GM23338 (cell line): ENCODE results near the gene STXBP3. TPM values are rescaled to one million over a fixed set of nuclear protein-coding genes. Genes with fewer than 3 reads are reported as not detected.

Source experiments
- ATAC-seq: fragments of 200-7000 bp; cut with Tn5 transposase; 3 replicates; pipeline ENCODE4 v1.9.1; 2020
- DNase-seq: peaks from one replicate; pipeline ENCODE4 v3.0.0-alpha.2; 2015; ENCODE audit warnings: low spot score
- H2AFZ ChIP-seq: fragments of 200-600 bp; sonication (generic); 2 replicates; pipeline ENCODE4 v1.8.0; 2016; ENCODE audit warnings: antibody characterized with exemption, mild to moderate bottlenecking, moderate library complexity
- H3F3A ChIP-seq: fragments of 200-600 bp; sonication (generic); replicated peaks from 2 replicates; pipeline ENCODE4 v1.8.0; 2017; ENCODE audit warnings: antibody characterized with exemption, mixed run types, low read depth
- H3K27ac ChIP-seq: fragments of 200-600 bp; sonication (generic); 2 replicates; pipeline ENCODE4 v1.6.1; 2016; ENCODE audit warnings: low read depth
- H3K27me3 ChIP-seq: fragments of 200-600 bp; sonication (generic); 2 replicates; pipeline ENCODE4 v1.8.0; 2016; ENCODE audit warnings: mild to moderate bottlenecking, mixed run types, moderate library complexity; ENCODE audit not compliant: insufficient read depth
- H3K36me3 ChIP-seq: fragments of 200-600 bp; sonication (generic); 2 replicates; pipeline ENCODE4 v1.8.0; 2016; ENCODE audit warnings: mild to moderate bottlenecking; ENCODE audit not compliant: insufficient read depth
- H3K4me1 ChIP-seq: fragments of 200-600 bp; sonication (generic); 2 replicates; pipeline ENCODE4 v1.8.0; 2016; ENCODE audit warnings: mild to moderate bottlenecking, moderate library complexity; ENCODE audit not compliant: insufficient read depth
- H3K4me2 ChIP-seq: fragments of 200-600 bp; sonication (generic); 2 replicates; pipeline ENCODE4 v1.7.1; 2017; ENCODE audit warnings: mixed run types
- H3K4me3 ChIP-seq: fragments of 200-600 bp; sonication (generic); 2 replicates; pipeline ENCODE4 v1.6.1; 2016; ENCODE audit warnings: mixed run types
- H3K79me2 ChIP-seq: fragments of 200-600 bp; sonication (generic); replicated peaks from 2 replicates; pipeline ENCODE4 v1.8.0; 2017; ENCODE audit warnings: mild to moderate bottlenecking; ENCODE audit not compliant: insufficient read depth
- H3K9me2 ChIP-seq: fragments of 200-600 bp; sonication (generic); 2 replicates; pipeline ENCODE4 v1.8.0; 2017; ENCODE audit not compliant: insufficient read depth
- H4K20me1 ChIP-seq: fragments of 200-600 bp; sonication (generic); replicated peaks from 2 replicates; pipeline ENCODE4 v1.8.0; 2017; ENCODE audit warnings: mild to moderate bottlenecking; ENCODE audit not compliant: insufficient read depth
- H3K27ac Mint-ChIP-seq: 2 replicates; pipeline ENCODE4 v1.8.0; 2020; ENCODE audit warnings: inconsistent platforms, mild to moderate bottlenecking, moderate library complexity, mixed read lengths
- H3K27me3 Mint-ChIP-seq: 3 replicates; pipeline ENCODE4 v1.8.0; 2022; ENCODE audit warnings: low read depth, mild to moderate bottlenecking, moderate library complexity, mixed read lengths, inconsistent platforms; ENCODE audit not compliant: insufficient read depth, poor library complexity
- H3K36me3 Mint-ChIP-seq: 3 replicates; pipeline ENCODE4 v1.8.0; 2021; ENCODE audit warnings: low read depth, mild to moderate bottlenecking, inconsistent platforms, moderate library complexity, mixed read lengths
- H3K4me1 Mint-ChIP-seq: 3 replicates; pipeline ENCODE4 v1.8.0; 2020; ENCODE audit warnings: mild to moderate bottlenecking, inconsistent platforms, mixed read lengths
- H3K4me3 Mint-ChIP-seq: 3 replicates; pipeline ENCODE4 v1.8.0; 2021; ENCODE audit warnings: moderate library complexity, mild to moderate bottlenecking, inconsistent platforms, mixed read lengths
- H3K9me3 Mint-ChIP-seq: 3 replicates; pipeline ENCODE4 v1.8.0; 2020; ENCODE audit warnings: moderate library complexity, mild to moderate bottlenecking, inconsistent platforms, mixed read lengths
- CREB1 ChIP-seq: fragments of 250-450 bp; sonication (Bioruptor Pico); IDR thresholded peaks from 2 replicates; pipeline ENCODE4 v1.5.0; 2020; ENCODE audit warnings: low read depth, mild to moderate bottlenecking, moderate library complexity
- EZH2 ChIP-seq: fragments of 200-600 bp; sonication (generic); IDR thresholded peaks from one replicate; pipeline ENCODE4 v1.8.0; 2017; ENCODE audit warnings: antibody characterized with exemption, mild to moderate bottlenecking, low read depth; ENCODE audit not compliant: unreplicated experiment
- JUNB ChIP-seq: IDR thresholded peaks from one replicate; pipeline ENCODE4 v1.6.1; 2016; ENCODE audit warnings: antibody characterized with exemption; ENCODE audit not compliant: unreplicated experiment
- NANOG ChIP-seq: IDR thresholded peaks from 2 replicates; pipeline ENCODE4 v1.6.1; 2016; ENCODE audit warnings: antibody characterized with exemption, borderline replicate concordance
- REST ChIP-seq: IDR thresholded peaks from one replicate; pipeline ENCODE4 v1.6.1; 2018; ENCODE audit warnings: antibody characterized with exemption; ENCODE audit not compliant: unreplicated experiment
- ZNF462 ChIP-seq: fragments of 250-450 bp; sonication (Bioruptor Pico); IDR thresholded peaks from 2 replicates; pipeline ENCODE4 v1.5.0; 2020; ENCODE audit warnings: mild to moderate bottlenecking, moderate library complexity
- polyA plus RNA-seq: library from polyadenylated mRNA; unstranded; fragments of >200 nt; fragmentation: Nextera tagmentation; extraction: Ambion mirVana; gene quantifications from 2 replicates; pipeline ENCODE4 v1.2.1, GENCODE V29; 2016
- total RNA-seq: library from RNA; depleted of rRNA; stranded (reverse); fragments of >200 nt; shearing (Covaris generic); gene quantifications from 2 replicates; pipeline ENCODE4 v1.2.3, GENCODE V29; 2014

The STXBP3 gene
- total and polyA plus RNA-seq, 2 experiments from 2014 or later = 28.5 to 37.4 TPM

- TF ChIP-seq REST (no peak), CREB1 (CRISPR knock-in tag) (no peak), EZH2 (no peak), ZNF462 (CRISPR knock-in tag) (no peak)
Measured at GRCh38 chr1:108719656-108720435, 26.6 kb upstream of the STXBP3 start (continued).

- no peaks in the 10 kb centered on the region for H3K36me3 Mint-ChIP-seq
- no peak overlapping the region for H3K4me2 ChIP-seq
- peaks cover 8% of the 10 kb centered on the region for H3K4me1 ChIP-seq
- H3K27me3 Mint-ChIP-seq = peaks cover 3% of the 10 kb centered on the region
- no peaks in the 10 kb centered on the region for H4K20me1 ChIP-seq
- H3K4me1 Mint-ChIP-seq = peaks cover 26% of the 10 kb centered on the region
- H3K4me3 Mint-ChIP-seq = no peak overlapping the region
- no peak overlapping the region for H2AFZ ChIP-seq
- no peaks in the 10 kb centered on the region for H3K27me3 ChIP-seq
- DNase-seq = no peak
- no peaks in the 10 kb centered on the region for H3K9me3 Mint-ChIP-seq
- peaks cover 13% of the 10 kb centered on the region for H3K9me2 ChIP-seq
- ATAC-seq = no peak
- H3K27ac Mint-ChIP-seq = no peak overlapping the region
- H3K36me3 ChIP-seq = no peaks in the 10 kb centered on the region
- no peaks in the 10 kb centered on the region for H3F3A ChIP-seq
- H3K4me3 ChIP-seq = no peak overlapping the region
- no peak overlapping the region for H3K27ac ChIP-seq
- no peaks in the 10 kb centered on the region for H3K79me2 ChIP-seq
- TF ChIP-seq NANOG (no peak), JUNB (no peak)
Measured at GRCh38 chr1:108722292-108722691, 24.2 kb upstream of the STXBP3 start.
